Measurements from ENCODE around the gene ABCA12.

Gene ABCA12

DNA sequence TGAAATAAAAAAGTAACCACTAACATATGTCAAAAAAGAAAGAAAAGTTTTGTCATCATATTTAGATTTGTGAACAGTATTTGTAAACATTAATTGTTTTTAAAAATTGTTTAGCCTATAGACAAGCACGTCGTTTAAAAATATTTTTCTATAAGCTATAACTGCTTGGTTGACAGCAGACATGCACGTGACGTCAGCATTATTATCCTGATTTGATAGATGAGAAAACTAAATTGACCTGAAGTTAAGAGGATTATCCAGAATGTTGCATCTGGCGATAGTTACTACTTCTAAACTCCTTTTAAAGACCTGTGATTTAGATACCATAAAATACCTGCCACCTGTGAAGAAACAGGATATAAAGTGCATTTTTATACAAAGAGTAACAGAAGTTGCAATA, 172.0 kb downstream of the ABCA12 start:
- Histone ChIP-seq H3K9ac (ENCODE audit: low read length) (no peak overlapping the region), H3K27me3 (ENCODE audit: control insufficient read depth, insufficient read depth, low read length) (no peaks in the 10 kb centered on the region), H3K4me3 (ENCODE audit: low read depth, low read length) (no peak overlapping the region), H3K9me3 (ENCODE audit: control insufficient read depth, insufficient read depth, low read depth, low read length) (no peaks in the 10 kb centered on the region), H3K27ac (ENCODE audit: low read depth, low read length) (no peak overlapping the region), H3K36me3 (ENCODE audit: control insufficient read depth, insufficient read depth, low read length) (no peaks in the 10 kb centered on the region), H3K4me1 (ENCODE audit: control insufficient read depth, insufficient read depth, low read length) (no peaks in the 10 kb centered on the region)

DNA sequence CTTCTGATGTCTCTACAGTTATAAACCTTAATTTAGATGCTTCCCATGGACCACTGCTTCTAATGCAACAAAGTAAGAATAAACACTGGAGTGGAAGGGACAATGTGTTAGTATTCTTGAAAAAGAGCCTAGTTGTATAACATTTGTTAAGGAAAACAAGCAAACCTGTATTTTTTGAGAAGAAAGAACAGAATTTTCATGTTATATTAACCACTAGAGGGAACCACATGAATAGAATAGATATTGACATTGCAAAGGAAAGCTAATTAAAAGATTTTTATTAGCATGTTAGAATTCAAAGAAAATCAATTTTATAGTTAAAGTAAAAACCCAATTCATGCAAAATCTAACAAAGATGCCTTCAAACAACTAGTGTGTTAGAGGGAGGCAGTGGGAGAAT, 177.7 kb downstream of the ABCA12 start:
- Histone ChIP-seq H3K27ac (ENCODE audit: low read depth, low read length) (no peak overlapping the region), H3K4me3 (ENCODE audit: low read depth, low read length) (no peak overlapping the region), H3K36me3 (ENCODE audit: control insufficient read depth, insufficient read depth, low read length) (no peaks in the 10 kb centered on the region), H3K4me1 (ENCODE audit: control insufficient read depth, insufficient read depth, low read length) (no peaks in the 10 kb centered on the region), H3K9ac (ENCODE audit: low read length) (no peak overlapping the region), H3K27me3 (ENCODE audit: control insufficient read depth, insufficient read depth, low read length) (no peaks in the 10 kb centered on the region), H3K9me3 (ENCODE audit: control insufficient read depth, insufficient read depth, low read depth, low read length) (no peaks in the 10 kb centered on the region)

DNA sequence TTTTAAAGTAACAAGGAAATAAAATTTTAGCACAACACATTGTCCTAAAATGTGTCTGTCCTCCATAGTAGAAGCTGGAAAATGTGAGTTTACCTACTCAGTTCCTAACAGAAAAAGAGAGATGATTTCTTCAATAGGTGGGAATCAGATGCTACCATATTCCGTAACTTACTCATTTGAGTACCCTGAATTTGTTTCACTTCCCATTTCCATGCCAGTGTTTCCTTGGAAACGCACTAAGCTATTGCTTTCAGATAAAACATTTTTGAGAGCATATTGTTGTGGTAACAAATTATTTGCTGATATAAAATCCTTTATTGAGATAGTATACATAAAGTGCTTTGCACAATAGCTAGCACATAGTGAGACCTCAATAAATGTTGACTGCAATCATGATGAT, 191.5 kb downstream of the ABCA12 start:
- H3K4me1 ChIP-seq (ENCODE audit: control insufficient read depth, insufficient read depth, low read length): no peaks in the 10 kb centered on the region
- no peak overlapping the region for H3K9ac ChIP-seq (ENCODE audit: low read length)
- H3K4me3 ChIP-seq (ENCODE audit: low read depth, low read length): no peak overlapping the region
- H3K36me3 ChIP-seq (ENCODE audit: control insufficient read depth, insufficient read depth, low read length): no peaks in the 10 kb centered on the region
- H3K27me3 ChIP-seq (ENCODE audit: control insufficient read depth, insufficient read depth, low read length): no peaks in the 10 kb centered on the region
- no peaks in the 10 kb centered on the region for H3K9me3 ChIP-seq (ENCODE audit: control insufficient read depth, insufficient read depth, low read depth, low read length)
- no peak overlapping the region for H3K27ac ChIP-seq (ENCODE audit: low read depth, low read length)

DNA sequence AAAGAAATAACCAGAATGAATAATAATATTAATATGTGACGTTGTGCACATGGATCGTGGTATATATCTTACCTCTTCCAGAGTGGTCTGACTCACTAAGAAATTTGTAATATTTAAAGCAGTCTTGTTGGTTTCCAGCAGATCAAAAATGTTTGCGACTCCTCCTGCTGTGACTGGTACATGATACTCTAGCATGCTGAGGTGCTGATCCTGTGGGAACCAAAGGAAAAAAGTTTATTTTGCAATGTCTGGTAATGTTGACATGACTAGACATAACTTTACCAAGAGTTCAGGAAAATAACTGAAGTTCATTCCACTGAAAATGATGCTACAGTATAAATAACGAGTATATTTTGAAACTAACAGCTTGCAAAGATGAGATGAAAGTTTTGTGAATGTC, 204.4 kb downstream of the ABCA12 start:
- Histone ChIP-seq H3K9ac (ENCODE audit: low read length) (no peak overlapping the region), H3K27ac (ENCODE audit: low read depth, low read length) (no peak overlapping the region), H3K4me1 (ENCODE audit: control insufficient read depth, insufficient read depth, low read length) (no peaks in the 10 kb centered on the region), H3K36me3 (ENCODE audit: control insufficient read depth, insufficient read depth, low read length) (no peaks in the 10 kb centered on the region), H3K27me3 (ENCODE audit: control insufficient read depth, insufficient read depth, low read length) (no peaks in the 10 kb centered on the region), H3K4me3 (ENCODE audit: low read depth, low read length) (no peak overlapping the region), H3K9me3 (ENCODE audit: control insufficient read depth, insufficient read depth, low read depth, low read length) (no peaks in the 10 kb centered on the region)

DNA sequence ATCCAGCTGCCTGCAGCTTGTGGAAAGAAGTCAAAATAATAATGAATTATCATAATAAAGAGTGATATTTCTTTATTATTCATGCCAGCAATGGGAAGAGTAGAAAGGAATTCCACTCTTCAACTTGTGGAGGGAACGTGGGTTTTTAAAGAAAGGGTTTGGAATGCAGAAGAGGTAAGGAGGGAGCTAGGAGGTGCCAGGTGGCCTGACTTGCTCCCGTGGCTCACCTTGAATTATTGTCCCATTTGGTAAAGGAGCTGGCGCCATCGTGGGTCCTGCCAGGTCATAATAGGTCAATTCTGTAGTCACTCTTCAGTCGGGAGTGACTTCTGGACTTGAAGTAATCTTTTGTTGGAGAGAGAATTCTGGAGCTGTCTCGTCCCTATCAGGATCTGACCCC, 233.8 kb downstream of the ABCA12 start:
- no peaks in the 10 kb centered on the region for H3K9me3 ChIP-seq (ENCODE audit: control insufficient read depth, insufficient read depth, low read depth, low read length)
- no peak overlapping the region for H3K9ac ChIP-seq (ENCODE audit: low read length)
- no peak overlapping the region for H3K27ac ChIP-seq (ENCODE audit: low read depth, low read length)
- peaks cover 9% of the 10 kb centered on the region; the same call in 1 of the 2 replicates for H3K4me1 ChIP-seq (ENCODE audit: control insufficient read depth, insufficient read depth, low read length)
- no peak overlapping the region for H3K4me3 ChIP-seq (ENCODE audit: low read depth, low read length)
- no peaks in the 10 kb centered on the region for H3K36me3 ChIP-seq (ENCODE audit: control insufficient read depth, insufficient read depth, low read length)
- H3K27me3 ChIP-seq (ENCODE audit: control insufficient read depth, insufficient read depth, low read length): no peaks in the 10 kb centered on the region

DNA sequence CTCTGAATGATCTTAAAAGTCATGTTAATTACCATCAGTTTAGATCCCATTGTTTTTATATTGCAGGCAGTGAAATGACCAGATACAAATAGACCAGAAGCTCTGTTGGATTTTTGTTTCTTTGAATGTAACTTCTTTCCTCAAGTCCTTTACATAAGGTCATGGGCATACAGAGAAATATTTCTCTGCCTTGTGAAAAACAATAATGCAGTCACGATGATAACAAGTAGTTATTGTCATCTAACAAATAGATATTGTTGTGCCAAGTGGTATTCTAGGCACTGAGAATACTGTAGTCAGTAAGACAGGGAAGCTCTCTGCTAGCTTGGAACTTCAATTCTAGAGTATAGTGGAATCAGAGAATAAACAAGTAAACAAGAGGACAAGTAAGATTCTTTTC, 234.2 kb downstream of the ABCA12 start:
- Histone ChIP-seq H3K36me3 (ENCODE audit: control insufficient read depth, insufficient read depth, low read length) (no peaks in the 10 kb centered on the region), H3K4me1 (ENCODE audit: control insufficient read depth, insufficient read depth, low read length) (peaks cover 9% of the 10 kb centered on the region; the same call in 1 of the 2 replicates), H3K9ac (ENCODE audit: low read length) (no peak overlapping the region), H3K4me3 (ENCODE audit: low read depth, low read length) (no peak overlapping the region), H3K9me3 (ENCODE audit: control insufficient read depth, insufficient read depth, low read depth, low read length) (no peaks in the 10 kb centered on the region), H3K27ac (ENCODE audit: low read depth, low read length) (no peak overlapping the region), H3K27me3 (ENCODE audit: control insufficient read depth, insufficient read depth, low read length) (no peaks in the 10 kb centered on the region)

DNA sequence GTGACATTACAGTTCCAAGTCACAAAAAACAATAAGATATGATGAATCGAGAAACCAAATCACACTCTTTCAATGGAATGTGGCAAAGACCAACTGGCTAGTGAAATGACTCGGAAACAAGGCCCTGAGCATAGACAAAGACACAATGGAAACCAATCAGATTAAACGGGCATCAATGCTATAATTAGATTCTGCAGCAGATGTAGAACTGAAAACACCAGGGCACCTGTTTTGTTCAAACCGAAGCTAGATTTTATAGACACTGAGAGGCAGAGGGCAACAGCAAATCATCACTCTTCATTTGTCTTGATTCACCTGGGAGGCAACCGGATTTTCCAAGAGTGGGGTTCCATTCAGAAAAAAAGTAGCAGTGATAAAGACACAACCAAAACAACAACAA, 236.1 kb downstream of the ABCA12 start:
- Histone ChIP-seq H3K9ac (ENCODE audit: low read length) (no peak overlapping the region), H3K36me3 (ENCODE audit: control insufficient read depth, insufficient read depth, low read length) (no peaks in the 10 kb centered on the region), H3K9me3 (ENCODE audit: control insufficient read depth, insufficient read depth, low read depth, low read length) (no peaks in the 10 kb centered on the region), H3K4me3 (ENCODE audit: low read depth, low read length) (no peak overlapping the region), H3K27me3 (ENCODE audit: control insufficient read depth, insufficient read depth, low read length) (no peaks in the 10 kb centered on the region), H3K27ac (ENCODE audit: low read depth, low read length) (no peak overlapping the region), H3K4me1 (ENCODE audit: control insufficient read depth, insufficient read depth, low read length) (peaks cover 9% of the 10 kb centered on the region; the same call in 1 of the 2 replicates)

DNA sequence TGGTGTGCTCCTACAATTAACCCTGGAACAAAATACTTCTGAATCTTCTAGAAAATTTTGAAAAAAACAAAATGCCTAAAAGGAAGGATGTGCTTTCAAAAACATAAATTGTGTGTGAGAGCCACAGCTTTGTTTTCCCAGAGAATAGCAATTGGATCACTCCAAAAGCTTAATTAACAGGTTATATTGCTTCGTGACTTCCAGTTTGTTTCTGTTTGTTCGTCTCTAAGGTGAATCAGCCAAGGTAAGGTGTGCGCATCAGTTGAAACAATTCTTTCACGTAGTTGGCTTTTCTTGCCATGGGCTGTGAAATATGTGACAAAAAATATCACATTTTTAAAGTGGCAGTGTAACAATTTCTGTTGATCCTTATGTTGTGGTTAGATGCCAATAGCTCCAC, 238.7 kb downstream of the ABCA12 start:
- Histone ChIP-seq H3K36me3 (ENCODE audit: control insufficient read depth, insufficient read depth, low read length) (no peaks in the 10 kb centered on the region), H3K4me3 (ENCODE audit: low read depth, low read length) (no peak overlapping the region), H3K9me3 (ENCODE audit: control insufficient read depth, insufficient read depth, low read depth, low read length) (no peaks in the 10 kb centered on the region), H3K9ac (ENCODE audit: low read length) (no peak overlapping the region), H3K27me3 (ENCODE audit: control insufficient read depth, insufficient read depth, low read length) (no peaks in the 10 kb centered on the region), H3K27ac (ENCODE audit: low read depth, low read length) (no peak overlapping the region), H3K4me1 (ENCODE audit: control insufficient read depth, insufficient read depth, low read length) (peaks cover 7% of the 10 kb centered on the region; the same call in 1 of the 2 replicates)

DNA sequence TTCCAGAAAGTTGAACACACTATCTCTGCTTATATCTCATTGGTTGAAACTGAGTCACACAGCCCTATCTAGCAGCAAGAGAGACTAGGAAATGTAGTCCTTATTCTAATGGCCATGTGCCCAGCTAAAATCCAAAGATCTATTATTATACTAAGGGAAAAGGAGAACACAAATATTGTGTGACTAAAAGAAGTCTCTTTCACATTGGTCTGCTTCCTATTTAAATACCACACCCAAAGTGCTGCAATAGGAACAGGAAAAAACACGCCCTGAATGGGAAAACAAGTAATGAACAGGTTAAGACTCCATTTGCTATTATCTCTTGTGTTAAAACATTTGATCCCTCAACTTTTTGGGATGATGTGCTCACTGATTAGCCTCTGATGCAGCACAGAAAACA, 242.2 kb downstream of the ABCA12 start:
- no peaks in the 10 kb centered on the region for H3K36me3 ChIP-seq (ENCODE audit: control insufficient read depth, insufficient read depth, low read length)
- H3K9ac ChIP-seq (ENCODE audit: low read length): no peak overlapping the region
- no peaks in the 10 kb centered on the region for H3K4me1 ChIP-seq (ENCODE audit: control insufficient read depth, insufficient read depth, low read length)
- no peak overlapping the region for H3K27ac ChIP-seq (ENCODE audit: low read depth, low read length)
- H3K27me3 ChIP-seq (ENCODE audit: control insufficient read depth, insufficient read depth, low read length): no peaks in the 10 kb centered on the region
- no peaks in the 10 kb centered on the region for H3K9me3 ChIP-seq (ENCODE audit: control insufficient read depth, insufficient read depth, low read depth, low read length)
- no peak overlapping the region for H3K4me3 ChIP-seq (ENCODE audit: low read depth, low read length)

DNA sequence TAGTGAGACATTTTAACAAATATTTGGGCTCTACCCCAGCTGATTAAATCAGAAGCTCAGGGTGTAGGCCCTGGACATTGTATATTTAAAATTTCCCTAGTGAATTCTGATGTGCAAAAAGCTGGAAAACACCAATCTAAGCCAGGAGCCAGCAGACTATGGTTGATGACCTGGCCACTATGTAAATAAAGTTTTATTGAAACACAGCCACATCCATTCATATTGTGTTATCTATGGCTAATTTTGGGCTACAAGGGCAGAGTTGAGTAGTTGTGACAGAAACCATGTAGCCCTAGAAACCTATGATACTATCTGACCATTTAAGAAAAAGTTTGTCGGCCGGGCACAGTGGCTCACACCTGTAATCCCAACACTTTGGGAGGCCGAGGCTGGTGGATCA, 243.0 kb downstream of the ABCA12 start:
- H3K9me3 ChIP-seq (ENCODE audit: control insufficient read depth, insufficient read depth, low read depth, low read length): no peaks in the 10 kb centered on the region
- no peak overlapping the region for H3K27ac ChIP-seq (ENCODE audit: low read depth, low read length)
- H3K27me3 ChIP-seq (ENCODE audit: control insufficient read depth, insufficient read depth, low read length): no peaks in the 10 kb centered on the region
- no peak overlapping the region for H3K9ac ChIP-seq (ENCODE audit: low read length)
- no peaks in the 10 kb centered on the region for H3K36me3 ChIP-seq (ENCODE audit: control insufficient read depth, insufficient read depth, low read length)
- no peaks in the 10 kb centered on the region for H3K4me1 ChIP-seq (ENCODE audit: control insufficient read depth, insufficient read depth, low read length)
- no peak overlapping the region for H3K4me3 ChIP-seq (ENCODE audit: low read depth, low read length)

DNA sequence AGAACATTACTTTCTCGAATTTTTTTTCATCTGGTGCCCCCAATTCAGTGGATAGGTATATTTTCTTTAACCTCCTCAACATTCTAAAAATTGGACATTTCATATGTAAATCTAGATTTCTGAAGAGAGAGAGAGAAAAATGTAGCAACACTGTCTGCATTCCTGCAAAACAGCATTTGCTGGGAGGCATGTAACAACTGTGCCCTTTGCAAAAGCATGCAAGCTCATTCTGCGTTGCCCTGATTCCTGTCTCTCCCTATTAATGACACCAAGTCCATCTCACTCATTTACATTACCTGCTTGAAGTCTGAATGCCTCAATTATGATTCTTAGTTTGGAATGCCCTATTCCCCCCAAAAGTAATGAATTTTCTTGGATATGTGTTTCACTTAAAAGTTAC, 249.1 kb downstream of the ABCA12 start:
- Histone ChIP-seq H3K9ac (ENCODE audit: low read length) (no peak overlapping the region), H3K9me3 (ENCODE audit: control insufficient read depth, insufficient read depth, low read depth, low read length) (no peaks in the 10 kb centered on the region), H3K4me3 (ENCODE audit: low read depth, low read length) (no peak overlapping the region)

DNA sequence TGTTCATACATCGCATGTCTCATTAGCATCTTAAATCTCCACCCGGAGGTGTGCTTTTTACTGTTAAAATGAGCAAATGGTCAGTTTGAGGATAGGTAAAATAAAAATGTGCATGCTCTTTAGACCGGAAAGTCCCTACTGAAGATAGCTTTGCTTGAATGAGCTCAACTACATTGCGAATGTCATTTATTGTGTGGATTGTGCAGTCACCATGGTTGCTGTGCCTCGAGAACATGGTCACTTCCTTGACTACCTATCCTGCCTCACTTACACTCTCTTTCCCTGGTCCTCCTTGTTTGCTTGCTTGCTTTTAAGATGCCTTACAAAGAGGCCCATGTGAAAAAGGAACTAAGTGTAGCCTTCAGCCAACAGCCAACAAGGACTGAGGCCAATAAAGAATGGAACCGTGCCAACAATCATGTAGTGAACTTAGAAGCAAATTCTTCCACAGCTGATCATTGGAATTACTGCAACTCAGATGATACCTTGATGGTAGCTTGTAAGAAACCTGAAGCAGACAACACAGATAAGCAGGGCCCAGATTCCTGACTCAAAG, 256.7 kb downstream of the ABCA12 start:
- H3K4me1 ChIP-seq (ENCODE audit: control insufficient read depth, insufficient read depth, low read length): no peaks in the 10 kb centered on the region
- no peak overlapping the region for H3K27ac ChIP-seq (ENCODE audit: low read depth, low read length)
- H3K4me3 ChIP-seq (ENCODE audit: low read depth, low read length): no peak overlapping the region
- H3K27me3 ChIP-seq (ENCODE audit: control insufficient read depth, insufficient read depth, low read length): no peaks in the 10 kb centered on the region
- no peak overlapping the region for H3K9ac ChIP-seq (ENCODE audit: low read length)
- H3K36me3 ChIP-seq (ENCODE audit: control insufficient read depth, insufficient read depth, low read length): no peaks in the 10 kb centered on the region
- no peaks in the 10 kb centered on the region for H3K9me3 ChIP-seq (ENCODE audit: control insufficient read depth, insufficient read depth, low read depth, low read length)

More for the DNA sequence above, 249.1 kb downstream of the ABCA12 start:
- no peaks in the 10 kb centered on the region for H3K4me1 ChIP-seq (ENCODE audit: control insufficient read depth, insufficient read depth, low read length)
- no peaks in the 10 kb centered on the region for H3K36me3 ChIP-seq (ENCODE audit: control insufficient read depth, insufficient read depth, low read length)
- H3K27ac ChIP-seq (ENCODE audit: low read depth, low read length): no peak overlapping the region
- H3K27me3 ChIP-seq (ENCODE audit: control insufficient read depth, insufficient read depth, low read length): no peaks in the 10 kb centered on the region

Measured in HUES6 (cell line).